DND-41 (cell line): ENCODE data around the gene A3GALT2.

Experiments
- EZH2 ChIP-seq: IDR thresholded peaks from 3 replicates; pipeline ENCODE4 v1.6.1; 2012; ENCODE audit warnings: borderline replicate concordance, low read depth, mild to moderate bottlenecking, moderate library complexity, low read length, inconsistent platforms; ENCODE audit not compliant: severe bottlenecking
- TF ChIP-seq, protein P1 (sequence below): IDR thresholded peaks from 2 replicates; pipeline ENCODE4 v1.5.1; 2012; ENCODE audit warnings: borderline replicate concordance, low read length, moderate library complexity, mild to moderate bottlenecking; ENCODE audit not compliant: poor library complexity, severe bottlenecking; ENCODE audit errors: extremely low read depth

DNA sequence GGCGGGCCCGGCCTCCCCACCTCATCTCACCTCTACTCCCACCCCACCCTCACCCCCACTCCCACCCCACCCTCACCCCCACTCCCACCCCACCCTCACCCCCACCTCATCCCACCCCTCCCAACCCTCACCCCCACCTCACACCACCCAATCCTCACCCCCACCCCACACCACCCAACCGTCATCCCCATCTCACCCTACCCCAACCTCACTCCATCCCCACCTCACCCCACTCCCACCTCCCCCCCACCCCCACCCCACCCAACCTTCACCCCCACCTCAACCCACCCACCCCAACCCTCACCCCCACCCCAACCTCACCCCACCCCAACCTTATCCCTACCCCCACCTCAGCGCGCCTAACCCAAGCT, 13.4 kb downstream of the A3GALT2 start:
- no peak for TF ChIP-seq EZH2
- TF ChIP-seq, protein P1, sequence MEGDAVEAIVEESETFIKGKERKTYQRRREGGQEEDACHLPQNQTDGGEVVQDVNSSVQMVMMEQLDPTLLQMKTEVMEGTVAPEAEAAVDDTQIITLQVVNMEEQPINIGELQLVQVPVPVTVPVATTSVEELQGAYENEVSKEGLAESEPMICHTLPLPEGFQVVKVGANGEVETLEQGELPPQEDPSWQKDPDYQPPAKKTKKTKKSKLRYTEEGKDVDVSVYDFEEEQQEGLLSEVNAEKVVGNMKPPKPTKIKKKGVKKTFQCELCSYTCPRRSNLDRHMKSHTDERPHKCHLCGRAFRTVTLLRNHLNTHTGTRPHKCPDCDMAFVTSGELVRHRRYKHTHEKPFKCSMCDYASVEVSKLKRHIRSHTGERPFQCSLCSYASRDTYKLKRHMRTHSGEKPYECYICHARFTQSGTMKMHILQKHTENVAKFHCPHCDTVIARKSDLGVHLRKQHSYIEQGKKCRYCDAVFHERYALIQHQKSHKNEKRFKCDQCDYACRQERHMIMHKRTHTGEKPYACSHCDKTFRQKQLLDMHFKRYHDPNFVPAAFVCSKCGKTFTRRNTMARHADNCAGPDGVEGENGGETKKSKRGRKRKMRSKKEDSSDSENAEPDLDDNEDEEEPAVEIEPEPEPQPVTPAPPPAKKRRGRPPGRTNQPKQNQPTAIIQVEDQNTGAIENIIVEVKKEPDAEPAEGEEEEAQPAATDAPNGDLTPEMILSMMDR = no peak
